Smooth muscle cell (in vitro differentiated cells): ENCODE results near the gene RARRES2. TPM values are rescaled to one million over a fixed set of nuclear protein-coding genes. Genes with fewer than 3 reads are reported as not detected.
A peak's percentile ranks its signal among the peaks of the same experiment; 100 is the strongest.

Experiments
- DNase-seq: peaks from one replicate; lab custom pipeline; 2025; ENCODE audit not compliant: unreplicated experiment; lab: John Stamatoyannopoulos, UW
- H2AFZ ChIP-seq: fragments of 200-600 bp; sonication (generic); 2 replicates; pipeline ENCODE4 v1.6.0; 2016; ENCODE audit warnings: antibody characterized with exemption, low read depth, mild to moderate bottlenecking
- H3F3A ChIP-seq: fragments of 200-600 bp; sonication (generic); 2 replicates; pipeline ENCODE4 v1.6.0; 2017; ENCODE audit warnings: antibody characterized with exemption, low read depth
- H3K27ac ChIP-seq: fragments of 200-600 bp; sonication (generic); 2 replicates; pipeline ENCODE4 v1.5.1; 2016; ENCODE audit warnings: low read depth, mild to moderate bottlenecking
- H3K27me3 ChIP-seq: fragments of 200-600 bp; sonication (generic); 2 replicates; pipeline ENCODE4 v1.6.1; 2016; ENCODE audit warnings: low read depth, mild to moderate bottlenecking
- H3K36me3 ChIP-seq: fragments of 200-600 bp; sonication (generic); 2 replicates; pipeline ENCODE4 v1.5.1; 2016; ENCODE audit warnings: low read depth
- H3K4me1 ChIP-seq: fragments of 200-600 bp; sonication (generic); 2 replicates; pipeline ENCODE4 v1.5.1; 2016; ENCODE audit warnings: low read depth
- H3K4me2 ChIP-seq: fragments of 200-600 bp; sonication (generic); 2 replicates; pipeline ENCODE4 v1.6.0; 2016; ENCODE audit warnings: mild to moderate bottlenecking
- H3K4me3 ChIP-seq: fragments of 200-600 bp; sonication (generic); 2 replicates; pipeline ENCODE4 v1.5.1; 2016; ENCODE audit warnings: mild to moderate bottlenecking
- H3K79me2 ChIP-seq: fragments of 200-600 bp; sonication (generic); 2 replicates; pipeline ENCODE4 v1.6.0; 2016; ENCODE audit warnings: low read depth, mild to moderate bottlenecking
- H3K9ac ChIP-seq: fragments of 200-600 bp; sonication (generic); 2 replicates; pipeline ENCODE4 v1.6.0; 2016; ENCODE audit warnings: low read depth
- H3K9me3 ChIP-seq: fragments of 200-600 bp; sonication (generic); replicated peaks from 2 replicates; pipeline ENCODE4 v1.5.1; 2016; ENCODE audit warnings: low read depth
- H4K20me1 ChIP-seq: fragments of 200-600 bp; sonication (generic); 2 replicates; pipeline ENCODE4 v1.6.0; 2016; ENCODE audit warnings: low read depth
- WGBS: methylation state at CpG from one replicate; pipeline ENCODE4 v1.1.7; 2016; ENCODE audit warnings: low lambda C conversion rate; 5-methylcytosine and 5-hydroxymethylcytosine counted together
- polyA plus RNA-seq: library from polyadenylated mRNA; unstranded; fragments of >200 nt; fragmentation: Nextera tagmentation; extraction: Ambion mirVana; gene quantifications from 2 replicates; pipeline ENCODE4 v1.2.1, GENCODE V29; 2016
- total RNA-seq: library from RNA; depleted of rRNA; stranded (reverse); fragments of >200 nt; gene quantifications from 2 replicates; pipeline ENCODE4 v1.2.3, GENCODE V29; 2014
- TF ChIP-seq, protein P1 (sequence below): fragments of 200-600 bp; sonication (generic); IDR thresholded peaks from 2 replicates; pipeline ENCODE4 v1.5.1; 2017; ENCODE audit warnings: borderline replicate concordance, mild to moderate bottlenecking, antibody characterized with exemption; ENCODE audit not compliant: insufficient read depth, poor library complexity, severe bottlenecking

The RARRES2 gene
- total and polyA plus RNA-seq, 2 experiments from 2014 or later = 23.6 to 31.8 TPM

- Histone ChIP-seq H3K9me3 (no peaks in the 10 kb centered on the region), H3K4me2 (no peak overlapping the region), H3K27ac (no peak overlapping the region), H3K79me2 (no peaks in the 10 kb centered on the region), H3K4me1 (peaks cover 14% of the 10 kb centered on the region), H3K27me3 (peaks cover 29% of the 10 kb centered on the region), H3K4me3 (no peak overlapping the region), H4K20me1 (no peaks in the 10 kb centered on the region), H3F3A (no peaks in the 10 kb centered on the region), H3K9ac (no peak overlapping the region), H2AFZ (no peak overlapping the region), H3K36me3 (no peaks in the 10 kb centered on the region)
- WGBS = 78% methylated on average over 1 of the region's 1 CpG
- DNase-seq = no peak
- TF ChIP-seq, protein P1, sequence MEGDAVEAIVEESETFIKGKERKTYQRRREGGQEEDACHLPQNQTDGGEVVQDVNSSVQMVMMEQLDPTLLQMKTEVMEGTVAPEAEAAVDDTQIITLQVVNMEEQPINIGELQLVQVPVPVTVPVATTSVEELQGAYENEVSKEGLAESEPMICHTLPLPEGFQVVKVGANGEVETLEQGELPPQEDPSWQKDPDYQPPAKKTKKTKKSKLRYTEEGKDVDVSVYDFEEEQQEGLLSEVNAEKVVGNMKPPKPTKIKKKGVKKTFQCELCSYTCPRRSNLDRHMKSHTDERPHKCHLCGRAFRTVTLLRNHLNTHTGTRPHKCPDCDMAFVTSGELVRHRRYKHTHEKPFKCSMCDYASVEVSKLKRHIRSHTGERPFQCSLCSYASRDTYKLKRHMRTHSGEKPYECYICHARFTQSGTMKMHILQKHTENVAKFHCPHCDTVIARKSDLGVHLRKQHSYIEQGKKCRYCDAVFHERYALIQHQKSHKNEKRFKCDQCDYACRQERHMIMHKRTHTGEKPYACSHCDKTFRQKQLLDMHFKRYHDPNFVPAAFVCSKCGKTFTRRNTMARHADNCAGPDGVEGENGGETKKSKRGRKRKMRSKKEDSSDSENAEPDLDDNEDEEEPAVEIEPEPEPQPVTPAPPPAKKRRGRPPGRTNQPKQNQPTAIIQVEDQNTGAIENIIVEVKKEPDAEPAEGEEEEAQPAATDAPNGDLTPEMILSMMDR = no peak
Observed at GRCh38 chr7:150345012-150345411, 3.6 kb upstream of the RARRES2 start.

DNA sequence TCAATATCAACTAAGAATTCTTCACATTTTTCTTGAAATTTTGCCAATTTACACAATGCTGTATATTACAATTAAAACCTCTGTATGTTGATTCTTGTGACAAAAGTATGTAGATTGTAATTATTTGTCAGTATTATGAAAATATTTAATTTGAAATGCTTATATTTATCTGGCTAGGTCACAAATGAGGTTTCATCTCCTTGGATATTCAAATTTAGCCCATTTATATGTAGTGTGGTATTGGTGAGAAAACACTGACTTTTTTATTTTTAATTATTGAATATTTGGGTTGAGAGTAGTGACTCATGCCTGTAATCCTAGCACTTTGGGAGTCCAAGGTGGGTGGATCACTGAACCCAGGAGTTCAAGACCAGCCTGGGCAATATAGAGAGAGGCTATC, 2.9 kb upstream of the RARRES2 start:
- H3K27me3 ChIP-seq = peaks cover 29% of the 10 kb centered on the region
- no peaks in the 10 kb centered on the region for H4K20me1 ChIP-seq
- no peaks in the 10 kb centered on the region for H3K9me3 ChIP-seq
- no peaks in the 10 kb centered on the region for H3K36me3 ChIP-seq
- TF ChIP-seq, protein P1 = no peak
- no peaks in the 10 kb centered on the region for H3F3A ChIP-seq
- no peak for DNase-seq
- no peak overlapping the region for H3K4me2 ChIP-seq
- no peak overlapping the region for H3K4me3 ChIP-seq
- peaks cover 16% of the 10 kb centered on the region for H3K4me1 ChIP-seq
- no peak overlapping the region for H3K27ac ChIP-seq
- H3K79me2 ChIP-seq = no peaks in the 10 kb centered on the region
- no peak overlapping the region for H3K9ac ChIP-seq
- no peak overlapping the region for H2AFZ ChIP-seq

DNA sequence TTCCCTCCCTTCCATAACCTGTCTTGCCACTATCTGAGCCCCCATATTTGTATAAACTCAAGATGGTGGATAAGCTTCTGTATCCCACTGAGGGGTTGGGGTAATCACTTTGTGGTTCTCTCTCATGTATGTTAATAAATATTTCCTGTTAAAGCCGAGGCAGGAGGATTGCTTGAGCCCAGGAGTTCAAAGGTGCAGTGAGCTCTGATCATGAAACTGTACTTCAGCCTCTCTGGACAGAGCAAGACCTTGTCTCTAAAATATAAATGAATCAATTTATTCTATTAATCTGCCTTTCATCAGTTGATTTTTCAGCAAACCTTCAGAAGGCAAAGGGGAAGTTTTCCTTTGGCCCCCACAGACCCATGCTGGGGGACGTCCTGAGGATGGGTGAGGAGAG, 1.8 kb upstream of the RARRES2 start:
- peaks cover 16% of the 10 kb centered on the region for H3K4me1 ChIP-seq
- DNase-seq = no peak
- H2AFZ ChIP-seq = no peak overlapping the region
- peaks cover 29% of the 10 kb centered on the region for H3K27me3 ChIP-seq
- no peak overlapping the region for H3K4me3 ChIP-seq
- H3K79me2 ChIP-seq = no peaks in the 10 kb centered on the region
- no peak overlapping the region for H3K27ac ChIP-seq
- TF ChIP-seq, protein P1 = no peak
- H3K4me2 ChIP-seq = no peak overlapping the region
- no peaks in the 10 kb centered on the region for H3K9me3 ChIP-seq
- no peak overlapping the region for H3K9ac ChIP-seq
- H3F3A ChIP-seq = no peaks in the 10 kb centered on the region
- no peaks in the 10 kb centered on the region for H3K36me3 ChIP-seq
- 97% methylated on average over 2 of the region's 2 CpGs for WGBS
- no peaks in the 10 kb centered on the region for H4K20me1 ChIP-seq

DNA sequence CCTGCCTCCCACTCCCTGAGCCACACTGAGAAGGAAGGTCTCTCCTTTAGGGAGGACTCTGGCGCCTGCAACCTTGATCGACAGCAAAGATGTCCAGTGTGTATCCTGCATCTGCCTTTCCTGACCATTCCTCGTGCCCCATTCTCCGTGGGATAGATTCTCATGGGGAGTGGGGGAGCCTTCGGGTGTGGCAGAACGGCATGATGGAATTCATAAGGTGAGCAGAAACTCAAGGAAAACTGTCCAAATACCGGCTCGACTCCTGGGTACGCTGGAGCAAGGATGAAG, 636 bp upstream of the RARRES2 start:
- Histone ChIP-seq H3K36me3 (no peaks in the 10 kb centered on the region), H3K4me3 (no peak overlapping the region), H3K4me1 (peaks cover 16% of the 10 kb centered on the region), H3K27me3 (peaks cover 29% of the 10 kb centered on the region), H2AFZ (no peak overlapping the region), H3K9ac (no peak overlapping the region), H3F3A (no peaks in the 10 kb centered on the region), H4K20me1 (no peaks in the 10 kb centered on the region), H3K4me2 (peak overlapping the region; percentile 87), H3K27ac (no peak overlapping the region), H3K79me2 (no peaks in the 10 kb centered on the region), H3K9me3 (no peaks in the 10 kb centered on the region)
- DNase-seq = no peak
- 82% methylated on average over 9 of the region's 9 CpGs for WGBS
- TF ChIP-seq, protein P1 = no peak
